Suprapubic skin (tissue), 3 donors: ENCODE data around the gene COPS9.

Experiments used
- POLR2A ChIP-seq, 2 donors: fragments of 450-650 bp; IDR thresholded peaks; one replicate each; pipeline ENCODE4 v1.6.1; 2017; ENCODE audit warnings: antibody characterized with exemption in 2 of 2, mild to moderate bottlenecking in 2 of 2, moderate library complexity in 2 of 2
- TF ChIP-seq, protein P1 (sequence below), 2 donors: fragments of 200-600 bp in 1 of 2; fragments of 450-650 bp in 1 of 2; sonication (generic) in 1 of 2; IDR thresholded peaks; one replicate each; pipeline ENCODE4 v1.5.1; 2016 to 2019; ENCODE audit warnings: antibody characterized with exemption in 2 of 2, mild to moderate bottlenecking in 1 of 2, moderate library complexity in 1 of 2

DNA sequence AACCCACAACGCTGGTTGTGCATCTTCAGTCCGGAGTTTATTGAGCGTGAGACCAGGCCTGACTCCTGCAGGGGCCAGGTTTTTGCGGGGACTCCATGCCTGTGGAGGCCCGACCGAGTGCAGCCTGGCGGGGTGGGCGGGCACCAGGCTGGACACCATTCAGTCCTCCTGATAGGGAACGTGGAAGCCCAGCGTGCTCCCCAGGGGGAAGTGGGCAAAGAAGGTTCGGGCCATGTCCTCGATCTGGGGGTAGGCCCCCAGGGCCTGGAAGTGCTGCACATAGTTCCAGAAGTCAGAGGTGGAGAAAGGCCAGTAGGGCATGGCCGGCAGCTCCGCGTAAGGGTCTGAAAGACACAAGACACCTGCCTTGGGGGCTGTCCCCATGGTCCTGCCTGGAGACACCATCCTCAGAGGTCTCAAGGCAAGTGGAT lies 2.9 kb upstream of the COPS9 start:
- TF ChIP-seq, protein P1, sequence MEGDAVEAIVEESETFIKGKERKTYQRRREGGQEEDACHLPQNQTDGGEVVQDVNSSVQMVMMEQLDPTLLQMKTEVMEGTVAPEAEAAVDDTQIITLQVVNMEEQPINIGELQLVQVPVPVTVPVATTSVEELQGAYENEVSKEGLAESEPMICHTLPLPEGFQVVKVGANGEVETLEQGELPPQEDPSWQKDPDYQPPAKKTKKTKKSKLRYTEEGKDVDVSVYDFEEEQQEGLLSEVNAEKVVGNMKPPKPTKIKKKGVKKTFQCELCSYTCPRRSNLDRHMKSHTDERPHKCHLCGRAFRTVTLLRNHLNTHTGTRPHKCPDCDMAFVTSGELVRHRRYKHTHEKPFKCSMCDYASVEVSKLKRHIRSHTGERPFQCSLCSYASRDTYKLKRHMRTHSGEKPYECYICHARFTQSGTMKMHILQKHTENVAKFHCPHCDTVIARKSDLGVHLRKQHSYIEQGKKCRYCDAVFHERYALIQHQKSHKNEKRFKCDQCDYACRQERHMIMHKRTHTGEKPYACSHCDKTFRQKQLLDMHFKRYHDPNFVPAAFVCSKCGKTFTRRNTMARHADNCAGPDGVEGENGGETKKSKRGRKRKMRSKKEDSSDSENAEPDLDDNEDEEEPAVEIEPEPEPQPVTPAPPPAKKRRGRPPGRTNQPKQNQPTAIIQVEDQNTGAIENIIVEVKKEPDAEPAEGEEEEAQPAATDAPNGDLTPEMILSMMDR (IDR thresholded peaks at IDR 0.05), result no peak
- no peak for TF ChIP-seq POLR2A (IDR thresholded peaks at IDR 0.05)
